GM19324 (cell line): ENCODE measurements around the gene OR6K2.
"Not testable (repeated sequence)": the region's sequence is repeated elsewhere in the genome, so short reads cannot be mapped to it uniquely, and the experiment has no call there.

Source experiments
- ATAC-seq: cut with Tn5 transposase; IDR thresholded peaks from one replicate; pipeline ENCODE4 v1.9.1; 2021; ENCODE audit warnings: mild to moderate bottlenecking, moderate library complexity; ENCODE audit not compliant: unreplicated experiment, low FRiP score

The OR6K2 gene, protein sequence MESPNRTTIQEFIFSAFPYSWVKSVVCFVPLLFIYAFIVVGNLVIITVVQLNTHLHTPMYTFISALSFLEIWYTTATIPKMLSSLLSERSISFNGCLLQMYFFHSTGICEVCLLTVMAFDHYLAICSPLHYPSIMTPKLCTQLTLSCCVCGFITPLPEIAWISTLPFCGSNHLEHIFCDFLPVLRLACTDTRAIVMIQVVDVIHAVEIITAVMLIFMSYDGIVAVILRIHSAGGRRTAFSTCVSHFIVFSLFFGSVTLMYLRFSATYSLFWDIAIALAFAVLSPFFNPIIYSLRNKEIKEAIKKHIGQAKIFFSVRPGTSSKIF

DNA sequence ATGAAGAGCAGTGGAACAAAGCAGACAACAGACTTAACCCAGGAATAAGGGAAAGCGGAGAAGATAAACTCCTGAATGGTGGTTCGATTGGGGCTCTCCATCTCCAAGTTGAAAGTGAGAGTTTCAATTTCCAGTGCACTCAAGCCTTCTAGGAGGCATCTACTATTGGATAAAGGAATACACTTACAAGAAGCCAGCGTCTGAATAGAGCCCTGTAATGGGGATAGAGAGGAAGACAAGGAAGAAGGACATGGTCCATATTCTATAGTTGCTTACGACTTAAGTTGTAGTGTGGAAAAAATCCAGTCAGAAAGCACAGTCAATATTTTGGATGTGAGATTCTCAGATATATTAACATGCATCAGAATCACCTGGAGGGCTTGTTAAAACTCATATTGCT lies at the start of gene OR6K2:
TSS of gene OR6K2 (minus strand) at position 101 of the 400 bp plus-strand sequence. CDS start at position 101, 0 bp downstream.
- no peak for ATAC-seq

- ATAC-seq, result no peak
These were observed 35.4 kb upstream of the OR6K2 start for GRCh38 chr1:158735848-158736247.

DNA sequence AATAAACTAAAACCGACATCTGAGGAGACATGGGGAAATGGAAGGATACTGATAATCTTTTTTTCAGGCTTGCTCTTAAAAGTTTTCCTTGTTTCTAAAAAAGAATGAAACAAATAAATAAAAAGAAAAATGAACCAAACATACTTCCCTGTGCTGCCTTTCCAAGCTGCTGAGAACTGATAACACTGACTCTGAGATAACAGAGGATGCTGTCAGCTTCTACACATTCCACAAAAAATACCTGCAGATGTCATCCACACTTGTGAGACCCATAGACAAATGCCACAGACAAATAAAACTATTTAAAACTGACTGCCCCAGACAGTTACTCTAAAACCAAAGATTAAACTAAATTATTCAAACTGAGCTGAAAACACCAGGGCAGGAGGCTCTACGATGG lies 32.1 kb upstream of the OR6K2 start:
- ATAC-seq, result no peak

GRCh38 chr1:158731707-158732106 lies 31.3 kb upstream of the OR6K2 start:
- ATAC-seq, result no peak

DNA sequence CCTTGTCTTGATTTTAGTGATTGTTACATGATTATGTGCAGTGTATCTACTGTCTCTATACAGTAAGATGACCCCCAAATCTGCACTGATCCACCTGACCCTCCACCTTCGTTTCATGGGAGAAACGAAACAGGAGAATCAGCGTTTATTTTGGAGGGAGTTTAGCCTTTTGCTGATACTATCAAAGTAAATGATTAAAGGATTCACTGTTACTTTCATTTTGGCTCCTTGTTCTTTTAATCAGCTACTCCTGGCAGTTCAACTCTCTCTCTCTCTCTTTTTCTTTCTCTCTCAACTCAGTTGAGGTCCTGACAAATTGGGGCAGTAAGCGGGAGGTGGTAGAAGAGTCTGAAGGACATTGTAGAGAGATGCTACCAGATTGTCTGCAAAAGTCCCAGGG lies 30.0 kb upstream of the OR6K2 start:
- no peak for ATAC-seq

- no peak for ATAC-seq
These were observed 28.2 kb upstream of the OR6K2 start for GRCh38 chr1:158728510-158729225.

- ATAC-seq, result no peak
These were observed 24.0 kb upstream of the OR6K2 start for GRCh38 chr1:158724442-158724841.

DNA sequence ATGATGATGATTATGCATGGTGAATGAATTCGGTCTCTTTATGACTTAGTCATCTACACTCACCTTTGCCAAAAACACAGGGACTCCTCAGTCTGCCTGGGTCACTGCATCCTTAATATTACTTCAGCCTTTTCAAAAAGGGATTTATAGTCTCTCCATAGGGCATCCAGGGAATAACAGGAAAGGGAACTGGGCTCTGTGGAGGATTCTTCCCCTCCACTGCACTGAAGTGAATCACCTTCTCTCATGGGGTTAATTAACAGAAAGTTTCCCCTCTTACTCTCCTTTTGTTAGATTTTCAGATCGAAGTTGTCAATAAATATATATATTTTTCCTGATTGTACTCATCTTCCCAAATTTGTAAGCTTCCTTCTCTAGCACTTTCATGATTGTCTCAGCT lies 20.2 kb upstream of the OR6K2 start, which contains the start of gene OR6K3:
TSS of gene OR6K3 (minus strand) at position 101 of the 400 bp plus-strand sequence. CDS start 2,605 bp downstream, outside the sequence.
- no peak for ATAC-seq

DNA sequence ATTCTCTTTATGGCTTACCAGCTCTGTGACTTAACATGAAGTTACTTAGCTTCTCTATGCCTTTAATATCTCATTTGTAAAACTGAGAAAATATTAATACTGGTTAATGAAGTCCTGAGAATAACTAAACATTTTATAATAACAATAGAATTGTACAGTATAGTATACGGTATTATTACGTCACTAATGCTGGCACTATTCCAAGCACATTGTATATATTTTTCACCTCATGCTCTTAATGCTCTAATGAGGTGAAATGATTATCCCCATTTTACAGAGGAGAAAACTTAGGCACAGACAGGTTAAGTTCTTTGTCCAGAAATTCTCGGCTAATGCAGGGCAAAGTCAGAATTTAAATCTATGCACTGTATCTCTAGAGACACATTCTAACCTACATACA lies 19.2 kb upstream of the OR6K2 start:
- no peak for ATAC-seq

GRCh38 chr1:158717344-158717743 lies 16.9 kb upstream of the OR6K2 start:
- no peak for ATAC-seq

- no peak for ATAC-seq
These were observed 15.9 kb upstream of the OR6K2 start for GRCh38 chr1:158716335-158716734.

GRCh38 chr1:158714754-158715153 lies 14.3 kb upstream of the OR6K2 start:
- no peak for ATAC-seq

GRCh38 chr1:158711098-158711497 lies 10.6 kb upstream of the OR6K2 start:
- no peak for ATAC-seq

- no peak for ATAC-seq
These were observed 5.6 kb upstream of the OR6K2 start for GRCh38 chr1:158706096-158706495.

GRCh38 chr1:158694596-158694995 lies 5.9 kb downstream of the OR6K2 start:
- ATAC-seq, result no peak

DNA sequence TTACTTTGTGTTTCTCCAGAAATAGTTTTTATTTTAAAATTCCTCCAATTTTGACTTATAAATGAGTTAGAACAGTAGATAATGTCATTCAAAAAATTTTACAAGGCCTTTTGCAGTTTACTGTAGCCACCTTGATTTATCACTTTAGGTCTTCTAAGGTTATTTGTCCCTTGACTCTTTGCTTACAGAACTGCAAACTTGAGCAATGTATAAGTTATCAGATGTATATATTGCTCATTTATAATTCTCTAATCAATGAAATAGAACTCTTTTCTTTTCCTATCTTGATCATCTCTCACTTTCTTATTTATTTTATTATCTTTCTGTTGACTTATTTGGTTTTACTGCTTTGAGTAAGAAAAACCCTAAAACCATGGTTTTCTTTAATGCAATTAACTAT lies 8.1 kb downstream of the OR6K2 start:
- no peak for ATAC-seq

GRCh38 chr1:158691907-158692306 lies 8.5 kb downstream of the OR6K2 start:
- no peak for ATAC-seq

- not testable (repeated sequence) for ATAC-seq
These were observed 9.3 kb downstream of the OR6K2 start for GRCh38 chr1:158691149-158691548.

- ATAC-seq, result no peak
These were observed 10.6 kb downstream of the OR6K2 start for GRCh38 chr1:158689875-158690274.

- no peak for ATAC-seq
These were observed 11.3 kb downstream of the OR6K2 start for GRCh38 chr1:158689110-158689509.

DNA sequence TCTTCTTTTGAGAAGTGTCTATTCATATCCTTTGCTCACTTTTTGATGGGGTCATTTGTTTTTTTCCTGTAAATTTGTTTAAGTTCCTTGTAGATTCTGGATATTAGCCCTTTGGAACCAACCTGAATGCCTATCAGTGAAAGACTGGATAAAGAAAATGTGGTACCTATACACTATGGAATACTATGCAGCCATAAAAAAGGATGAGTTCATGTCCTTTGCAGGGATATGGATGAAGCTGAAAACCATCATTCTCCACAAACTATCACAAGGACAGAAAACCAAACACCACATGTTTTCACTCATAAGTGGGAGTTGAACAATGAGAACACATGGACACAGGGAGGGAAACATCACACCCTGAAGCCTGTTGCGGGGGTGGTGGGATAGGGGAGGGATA lies 12.1 kb downstream of the OR6K2 start:
- ATAC-seq, result not testable (repeated sequence)

DNA sequence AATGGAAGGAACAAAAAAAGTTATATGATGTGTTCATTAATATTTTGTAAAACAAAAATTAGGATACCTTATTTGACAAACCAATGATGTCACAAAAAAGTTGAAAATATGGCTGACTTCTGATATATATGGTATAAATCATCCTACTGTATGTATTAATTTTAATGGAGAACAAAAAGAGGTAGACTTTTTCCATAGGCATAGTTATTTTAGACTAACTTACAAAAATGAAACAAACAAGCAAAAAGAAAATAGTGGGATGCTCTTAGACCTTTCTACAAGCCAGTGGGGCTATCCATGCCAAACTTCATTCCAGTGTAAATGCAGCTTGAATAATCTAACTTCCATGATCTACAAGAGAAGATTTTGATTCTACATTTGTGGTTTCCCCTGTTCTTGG lies 13.4 kb downstream of the OR6K2 start:
- no peak for ATAC-seq
